B cell (primary cell): ENCODE measurements around the gene STXBP2. TPM values are rescaled to one million over a fixed set of nuclear protein-coding genes. Genes with fewer than 3 reads are reported as not detected.

Experiments used
- ATAC-seq: fragments of 200-7000 bp; cut with Tn5 transposase; one replicate; pipeline ENCODE4 v1.10.0; 2021; ENCODE audit warnings: low read depth, mild to moderate bottlenecking, moderate number of reproducible peaks, moderate library complexity
- CTCF ChIA-PET: fragments of 350-600 bp; sonication (Branson Sonifier 250); formaldehyde crosslinking; loops from one replicate; lab custom pipeline; 2021; ENCODE audit warnings: antibody characterized with exemption, inconsistent platforms; lab: Charles Lee
- POLR2A ChIA-PET: fragments of 350-600 bp; sonication (Branson Sonifier 250); formaldehyde crosslinking; loops from one replicate; lab custom pipeline; 2021; ENCODE audit warnings: antibody characterized with exemption; lab: Charles Lee
- DNase-seq: peaks from one replicate; pipeline ENCODE4 v3.0.0; 2013
- H2AFZ ChIP-seq: 2 replicates; pipeline ENCODE4 v1.6.1; 2012; ENCODE audit warnings: mild to moderate bottlenecking, low read depth, low read length; ENCODE audit not compliant: insufficient read depth, poor library complexity, severe bottlenecking
- H3K27ac ChIP-seq, 2 donors: 1 replicate in 1 of 2; 2 replicates in 1 of 2; pipeline ENCODE4 v1.5.1; 2012 to 2013; ENCODE audit warnings: low read length in 2 of 2, mild to moderate bottlenecking in 2 of 2, moderate library complexity in 1 of 2
- H3K27me3 ChIP-seq, 4 experiments: fragments of 200-600 bp in 1 of 4; sonication (generic) in 1 of 4; replicated peaks in 1 of 4; 1 replicate in 2 of 4; 2 replicates in 2 of 4; pipeline versions ENCODE4 v1.6.1 to v1.7.0; 2013 to 2016; ENCODE audit warnings: low read length in 3 of 4, mild to moderate bottlenecking in 2 of 4, mixed read lengths in 1 of 4, moderate library complexity in 1 of 4; ENCODE audit not compliant: insufficient read depth in 4 of 4, control insufficient read depth in 3 of 4; ENCODE audit errors: control extremely low read depth in 1 of 4
- H3K36me3 ChIP-seq, 2 experiments: replicated peaks in 1 of 2; 1 replicate in 1 of 2; 2 replicates in 1 of 2; pipeline versions ENCODE4 v1.6.1 to v1.7.1; 2013; ENCODE audit warnings: low read length in 1 of 2; ENCODE audit not compliant: insufficient read depth in 2 of 2, control insufficient read depth in 1 of 2; ENCODE audit errors: control extremely low read depth in 1 of 2, extremely low read depth in 1 of 2
- H3K4me1 ChIP-seq, 2 donors: fragments of 200-600 bp in 1 of 2; sonication (generic) in 1 of 2; 1 replicate in 1 of 2; 2 replicates in 1 of 2; pipeline versions ENCODE4 v1.5.1 to v1.6.1; 2013 to 2017; ENCODE audit warnings: low read length in 2 of 2; ENCODE audit not compliant: control insufficient read depth in 2 of 2, insufficient read depth in 2 of 2
- H3K4me2 ChIP-seq: replicated peaks from 2 replicates; pipeline ENCODE3; 2012; ENCODE audit warnings: mild to moderate bottlenecking, low read depth, low read length; ENCODE audit not compliant: poor library complexity, severe bottlenecking
- H3K4me3 ChIP-seq, 5 experiments: fragments of 200-600 bp in 1 of 5; sonication (generic) in 1 of 5; 1 replicate in 3 of 5; 2 replicates in 2 of 5; pipeline versions ENCODE4 v1.5.1 to v1.7.0; 2011 to 2016; ENCODE audit warnings: low read length in 4 of 5, mild to moderate bottlenecking in 4 of 5, low read depth in 2 of 5, control low read depth in 1 of 5, moderate library complexity in 1 of 5; ENCODE audit not compliant: insufficient read depth in 1 of 5; ENCODE audit errors: control extremely low read depth in 1 of 5, extremely low read depth in 1 of 5
- H3K79me2 ChIP-seq: fragments of 200-600 bp; sonication (generic); one replicate; pipeline ENCODE4 v1.6.0; 2016; ENCODE audit warnings: low read length; ENCODE audit not compliant: control insufficient read depth, insufficient read depth
- H3K9ac ChIP-seq: fragments of 200-600 bp; sonication (generic); 2 replicates; pipeline ENCODE4 v1.6.1; 2017; ENCODE audit warnings: mild to moderate bottlenecking, low read length, moderate library complexity
- H3K9me3 ChIP-seq, 3 donors: one replicate each; pipeline versions ENCODE4 v1.6.1 to v1.7.1; 2013; ENCODE audit warnings: low read length in 2 of 3; ENCODE audit not compliant: control insufficient read depth in 2 of 3, insufficient read depth in 1 of 3; ENCODE audit errors: control extremely low read depth in 1 of 3
- H4K20me1 ChIP-seq: 2 replicates; pipeline ENCODE4 v1.6.0; 2012; ENCODE audit warnings: mild to moderate bottlenecking, low read length; ENCODE audit not compliant: insufficient read depth, control insufficient read depth, poor library complexity, severe bottlenecking
- H3K27ac Mint-ChIP-seq: one replicate; pipeline ENCODE4 v1.8.0; 2021; ENCODE audit warnings: mixed read lengths
- H3K27me3 Mint-ChIP-seq: one replicate; pipeline ENCODE4 v1.8.0; 2021; ENCODE audit warnings: mixed read lengths
- H3K4me1 Mint-ChIP-seq: one replicate; pipeline ENCODE4 v1.8.0; 2021; ENCODE audit warnings: mixed read lengths
- H3K4me3 Mint-ChIP-seq: one replicate; pipeline ENCODE4 v1.8.0; 2021; ENCODE audit warnings: mixed read lengths
- H3K9me3 Mint-ChIP-seq: one replicate; pipeline ENCODE4 v1.8.0; 2022; ENCODE audit warnings: mixed read lengths; ENCODE audit not compliant: insufficient read depth
- CTCF ChIP-seq: fragments of 200-600 bp; IDR thresholded peaks from one replicate; pipeline ENCODE4 v1.8.0; 2022; ENCODE audit warnings: antibody characterized with exemption, mild to moderate bottlenecking
- EZH2 ChIP-seq: IDR thresholded peaks from 2 replicates; pipeline ENCODE4 v1.6.1; 2012; ENCODE audit warnings: borderline replicate concordance, low read depth, mild to moderate bottlenecking, moderate library complexity, low read length; ENCODE audit not compliant: insufficient read depth, poor library complexity, severe bottlenecking
- WGBS: methylation state at CpG from one replicate; pipeline ENCODE4 v1.1.5; 2013; ENCODE audit warnings: missing lambda C conversion rate; ENCODE audit not compliant: insufficient coverage; 5-methylcytosine and 5-hydroxymethylcytosine counted together
- intact Hi-C: fragments of 100-400 bp; cut with micrococcal nuclease; formaldehyde crosslinking; loops from one replicate; pipeline ENCODE4 v1.10.0; 2022
- polyA plus RNA-seq: library from polyadenylated mRNA; depleted of rRNA; stranded (reverse); fragments of >200 nt; gene quantifications from 2 replicates; pipeline ENCODE4 v1.2.3, GENCODE V29; 2012
- total RNA-seq, 2 donors: library from RNA; stranded (reverse); fragments of 120-200 nt in 1 of 2; gene quantifications; 1 replicate in 1 of 2; 2 replicates in 1 of 2; pipeline versions ENCODE4 v1.2.3 to v1.2.4, GENCODE V29; 2013 to 2022

Gene STXBP2
- total and polyA plus RNA-seq, 2 donors (not counting 1 experiment from before 2014, with no cell fraction given), result 222 to 226 TPM

GRCh38 chr19:7663706-7664105 lies 26.8 kb downstream of the STXBP2 start:
- Histone ChIP-seq H4K20me1 (no peaks in the 10 kb centered on the region), H3K79me2 (no peaks in the 10 kb centered on the region), H3K9ac (no peak overlapping the region), H3K36me3 (no peaks in the 10 kb centered on the region), H3K27me3 (peaks cover 0 to 9% (median 1%) of the 10 kb centered on the region in 4 experiments), H3K4me3 (no peak overlapping the region), H2AFZ (no peak overlapping the region), H3K27ac (no peak overlapping the region), H3K4me2 (no peak overlapping the region), H3K9me3 (no peaks in the 10 kb centered on the region), H3K4me1 (peaks cover 0 to 4% of the 10 kb centered on the region in 2 donors)
- ATAC-seq (no peak), DNase-seq (no peak)
- H3K4me3 Mint-ChIP-seq, result no peak overlapping the region
- no peaks in the 10 kb centered on the region for H3K9me3 Mint-ChIP-seq
- ChIA-PET CTCF (interaction anchor here (2.8 kb wide), 1 partner anchor 12 kb away, joined by 12 read pairs; no protein-coding TSS in a partner anchor), POLR2A (interaction anchor here (0.7 kb wide), 1 partner anchor 186 kb away, joined by 3 read pairs; no protein-coding TSS in a partner anchor)
- 93% methylated on average over 3 of the region's 7 CpGs for WGBS
- no peaks in the 10 kb centered on the region for H3K4me1 Mint-ChIP-seq
- TF ChIP-seq EZH2, result no peak
- TF ChIP-seq CTCF, result no peak
- no peak overlapping the region for H3K27ac Mint-ChIP-seq
- peaks cover 12% of the 10 kb centered on the region for H3K27me3 Mint-ChIP-seq
- intact Hi-C loops, result no loop called here

- no peaks in the 10 kb centered on the region for H3K9me3 ChIP-seq
- H3K27me3 Mint-ChIP-seq, result peaks cover 18% of the 10 kb centered on the region
- H4K20me1 ChIP-seq, result no peaks in the 10 kb centered on the region
- TF ChIP-seq EZH2 (no peak), CTCF (no peak)
- no peak overlapping the region for H3K4me3 ChIP-seq
- no peak overlapping the region for H3K4me2 ChIP-seq
- H3K4me1 Mint-ChIP-seq, result peaks cover 2% of the 10 kb centered on the region
- no peaks in the 10 kb centered on the region for H3K9me3 Mint-ChIP-seq
- ATAC-seq (no peak), DNase-seq (no peak)
- POLR2A ChIA-PET, result no interaction called here
- H3K27ac ChIP-seq, result no peak overlapping the region
- peaks cover 0 to 21% (median 5%) of the 10 kb centered on the region in 4 experiments for H3K27me3 ChIP-seq
- H2AFZ ChIP-seq, result no peak overlapping the region
- CTCF ChIA-PET, result interaction anchor here (2.8 kb wide), 1 partner anchor 13 kb away, joined by 12 read pairs; no protein-coding TSS in a partner anchor
- H3K27ac Mint-ChIP-seq, result no peak overlapping the region
- peaks cover under 1% of the 10 kb centered on the region in 2 donors for H3K4me1 ChIP-seq
- 100% methylated on average over 2 of the region's 4 CpGs for WGBS
- intact Hi-C loops, result no loop called here
- no peaks in the 10 kb centered on the region for H3K79me2 ChIP-seq
- no peaks in the 10 kb centered on the region for H3K36me3 ChIP-seq
- H3K9ac ChIP-seq, result no peak overlapping the region
- H3K4me3 Mint-ChIP-seq, result no peak overlapping the region
These were observed 28.2 kb downstream of the STXBP2 start for GRCh38 chr19:7665076-7665475.
